Liver (tissue), 9 donors: ENCODE results near the gene TRIO. TPM values are rescaled to one million over a fixed set of nuclear protein-coding genes. Genes with fewer than 3 reads are reported as not detected.

Experiments used
- DNase-seq: peaks from one replicate; pipeline ENCODE4 v3.0.0-alpha.2; 2017; ENCODE audit warnings: low spot score
- H3K27ac ChIP-seq, 2 donors: one replicate each; pipeline ENCODE4 v1.7.0; 2013; ENCODE audit warnings: inconsistent platforms in 2 of 2, low read length in 2 of 2, control low read depth in 1 of 2, low read depth in 1 of 2, mild to moderate bottlenecking in 1 of 2
- H3K27me3 ChIP-seq, 4 donors: one replicate each; pipeline versions ENCODE4 v1.6.1 to v1.7.0; 2013; ENCODE audit warnings: low read length in 3 of 4, inconsistent platforms in 1 of 4, mild to moderate bottlenecking in 1 of 4, moderate library complexity in 1 of 4; ENCODE audit not compliant: control insufficient read depth in 4 of 4, insufficient read depth in 4 of 4
- H3K36me3 ChIP-seq, 4 donors: one replicate each; pipeline versions ENCODE4 v1.6.1 to v1.7.0; 2013; ENCODE audit warnings: low read length in 3 of 4, mild to moderate bottlenecking in 3 of 4, low read depth in 1 of 4, moderate library complexity in 1 of 4; ENCODE audit not compliant: control insufficient read depth in 4 of 4, insufficient read depth in 3 of 4
- H3K4me1 ChIP-seq, 4 donors: one replicate each; pipeline versions ENCODE4 v1.6.1 to v1.7.0; 2013; ENCODE audit warnings: low read length in 3 of 4, mild to moderate bottlenecking in 3 of 4, moderate library complexity in 1 of 4; ENCODE audit not compliant: control insufficient read depth in 4 of 4, insufficient read depth in 4 of 4
- H3K4me3 ChIP-seq, 3 donors: one replicate each; pipeline versions ENCODE4 v1.6.1 to v1.7.0; 2013; ENCODE audit warnings: low read length in 3 of 3, control low read depth in 1 of 3, low read depth in 1 of 3, mild to moderate bottlenecking in 1 of 3
- H3K9ac ChIP-seq, 2 donors: one replicate each; pipeline ENCODE4 v1.7.0; 2013; ENCODE audit warnings: low read length in 2 of 2, mild to moderate bottlenecking in 2 of 2, moderate library complexity in 2 of 2, control low read depth in 1 of 2, low read depth in 1 of 2
- H3K9me3 ChIP-seq, 4 donors: one replicate each; pipeline versions ENCODE4 v1.6.1 to v1.7.0; 2013; ENCODE audit warnings: low read length in 3 of 4; ENCODE audit not compliant: control insufficient read depth in 4 of 4
- EGR1 ChIP-seq, 2 donors: IDR thresholded peaks; 2 replicates each; pipeline ENCODE4 v1.6.1; 2016 to 2018; ENCODE audit warnings: antibody characterized with exemption in 2 of 2, low read depth in 2 of 2
- FOXA1 ChIP-seq: IDR thresholded peaks from 2 replicates; pipeline ENCODE4 v1.6.1; 2016; ENCODE audit warnings: antibody characterized with exemption
- FOXA2 ChIP-seq: IDR thresholded peaks from 2 replicates; pipeline ENCODE4 v1.6.1; 2016; ENCODE audit warnings: antibody characterized with exemption
- GABPA ChIP-seq, 2 donors: IDR thresholded peaks in 1 of 2; conservative IDR thresholded peaks in 1 of 2; 2 replicates each; pipeline ENCODE4 v1.6.1; 2016; ENCODE audit warnings: antibody characterized with exemption in 2 of 2, mild to moderate bottlenecking in 1 of 2, moderate library complexity in 1 of 2
- HNF4A ChIP-seq, 2 donors: conservative IDR thresholded peaks; 2 replicates each; pipeline ENCODE4 v1.6.1; 2016; ENCODE audit warnings: antibody characterized with exemption in 2 of 2, mild to moderate bottlenecking in 2 of 2
- HNF4G ChIP-seq: IDR thresholded peaks from 2 replicates; pipeline ENCODE4 v1.6.1; 2016; ENCODE audit warnings: antibody characterized with exemption
- JUND ChIP-seq, 2 donors: IDR thresholded peaks; 2 replicates each; pipeline ENCODE4 v1.6.1; 2016; ENCODE audit warnings: antibody characterized with exemption in 2 of 2
- NR2F2 ChIP-seq: IDR thresholded peaks from 2 replicates; pipeline ENCODE4 v1.6.1; 2016; ENCODE audit warnings: antibody characterized with exemption
- RAD21 ChIP-seq, 2 donors: IDR thresholded peaks; 2 replicates each; pipeline ENCODE4 v1.6.1; 2016; ENCODE audit warnings: antibody characterized with exemption in 2 of 2, mild to moderate bottlenecking in 2 of 2
- RXRA ChIP-seq, 2 donors: IDR thresholded peaks; 2 replicates each; pipeline ENCODE4 v1.6.1; 2017 to 2018; ENCODE audit warnings: antibody characterized with exemption in 2 of 2, mild to moderate bottlenecking in 1 of 2
- SP1 ChIP-seq: IDR thresholded peaks from 2 replicates; pipeline ENCODE4 v1.6.1; 2018; ENCODE audit warnings: antibody characterized with exemption, mild to moderate bottlenecking
- TAF1 ChIP-seq: conservative IDR thresholded peaks from 2 replicates; pipeline ENCODE4 v1.6.1; 2016; ENCODE audit warnings: antibody characterized with exemption, mild to moderate bottlenecking
- YY1 ChIP-seq: IDR thresholded peaks from 2 replicates; pipeline ENCODE4 v1.6.1; 2016; ENCODE audit warnings: antibody characterized with exemption, mild to moderate bottlenecking
- WGBS: extraction: QIAGEN DNeasy Blood & Tissue Kit; methylation state at CpG from one replicate; pipeline ENCODE4 v1.1.7; 2013; 5-methylcytosine and 5-hydroxymethylcytosine counted together
- polyA plus RNA-seq, 2 donors: library from polyadenylated mRNA; stranded (reverse) in 1 of 2; unstranded in 1 of 2; fragments of 200-250 nt in 1 of 2; fragments of >200 nt in 1 of 2; fragmentation: Nextera tagmentation in 1 of 2; extraction: Ambion mirVana in 1 of 2; gene quantifications; one replicate each; pipeline versions ENCODE4 v1.2.1 to v1.2.3, GENCODE V29; 2013 to 2015
- total RNA-seq, 2 donors: library from RNA; depleted of rRNA; stranded (reverse); fragments of >200 nt; gene quantifications; one replicate each; pipeline ENCODE4 v1.2.3, GENCODE V29; 2014
- TF ChIP-seq, protein P1 (sequence below): IDR thresholded peaks from 2 replicates; pipeline ENCODE4 v1.6.1; 2016; ENCODE audit warnings: antibody characterized with exemption
- TF ChIP-seq, protein P2 (sequence below): IDR thresholded peaks from 2 replicates; pipeline ENCODE4 v1.6.1; 2016; ENCODE audit warnings: antibody characterized with exemption
- TF ChIP-seq, protein P3 (sequence below): fragments of 150-350 bp; IDR thresholded peaks from 2 replicates; pipeline ENCODE4 v1.5.1; 2017; ENCODE audit warnings: improper control_type of control experiment, low read depth, low read length; ENCODE audit not compliant: missing input control
- TF ChIP-seq, protein P4 (sequence below): IDR thresholded peaks from 2 replicates; pipeline ENCODE4 v1.6.1; 2016; ENCODE audit warnings: antibody characterized with exemption, mild to moderate bottlenecking
- TF ChIP-seq, protein P5 (sequence below): IDR thresholded peaks from 2 replicates; pipeline ENCODE4 v1.6.1; 2016; ENCODE audit warnings: antibody characterized with exemption
- donor health status: healthy.
- donor health status: healthy.
- donor health status: healthy.
- donor health status: healthy.
- donor health status: healthy.

Gene TRIO
- total and polyA plus RNA-seq, 4 donors = 8.5 to 86.2 (median 16.0) TPM

DNA sequence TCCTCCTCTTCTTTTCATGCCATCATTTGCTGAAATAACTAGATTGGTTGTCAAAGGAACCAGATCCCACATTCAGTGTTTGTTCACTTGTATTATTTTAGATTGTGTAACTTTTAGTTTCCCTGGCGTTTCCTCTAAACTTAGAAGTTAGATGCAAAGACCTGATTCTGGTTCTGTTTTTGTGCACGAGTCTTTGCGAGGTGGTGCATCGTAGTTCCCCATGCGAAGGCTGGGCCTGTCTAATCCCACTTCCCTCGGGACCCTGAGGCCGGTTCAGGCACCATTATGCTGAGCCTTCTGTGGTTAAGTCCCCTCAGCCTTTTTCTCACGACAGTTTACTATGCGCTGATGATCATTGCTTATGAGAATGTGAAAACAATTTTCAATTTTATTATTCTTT is 219.3 kb downstream of the TRIO start:
- Histone ChIP-seq H3K27me3 (no peaks in the 10 kb centered on the region), H3K36me3 (peaks cover 7 to 67% (median 41%) of the 10 kb centered on the region in 4 donors), H3K27ac (no peak overlapping the region), H3K4me3 (no peak overlapping the region), H3K9me3 (no peaks in the 10 kb centered on the region), H3K4me1 (no peaks in the 10 kb centered on the region), H3K9ac (no peak overlapping the region)
- no peak for DNase-seq
- 85% methylated on average over 9 of the region's 9 CpGs for WGBS
- no peak for TF ChIP-seq TAF1
- TF ChIP-seq, protein P1, sequence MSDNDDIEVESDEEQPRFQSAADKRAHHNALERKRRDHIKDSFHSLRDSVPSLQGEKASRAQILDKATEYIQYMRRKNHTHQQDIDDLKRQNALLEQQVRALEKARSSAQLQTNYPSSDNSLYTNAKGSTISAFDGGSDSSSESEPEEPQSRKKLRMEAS = no peak
- no peak for TF ChIP-seq NR2F2
- no peak for TF ChIP-seq YY1
- TF ChIP-seq, protein P2, sequence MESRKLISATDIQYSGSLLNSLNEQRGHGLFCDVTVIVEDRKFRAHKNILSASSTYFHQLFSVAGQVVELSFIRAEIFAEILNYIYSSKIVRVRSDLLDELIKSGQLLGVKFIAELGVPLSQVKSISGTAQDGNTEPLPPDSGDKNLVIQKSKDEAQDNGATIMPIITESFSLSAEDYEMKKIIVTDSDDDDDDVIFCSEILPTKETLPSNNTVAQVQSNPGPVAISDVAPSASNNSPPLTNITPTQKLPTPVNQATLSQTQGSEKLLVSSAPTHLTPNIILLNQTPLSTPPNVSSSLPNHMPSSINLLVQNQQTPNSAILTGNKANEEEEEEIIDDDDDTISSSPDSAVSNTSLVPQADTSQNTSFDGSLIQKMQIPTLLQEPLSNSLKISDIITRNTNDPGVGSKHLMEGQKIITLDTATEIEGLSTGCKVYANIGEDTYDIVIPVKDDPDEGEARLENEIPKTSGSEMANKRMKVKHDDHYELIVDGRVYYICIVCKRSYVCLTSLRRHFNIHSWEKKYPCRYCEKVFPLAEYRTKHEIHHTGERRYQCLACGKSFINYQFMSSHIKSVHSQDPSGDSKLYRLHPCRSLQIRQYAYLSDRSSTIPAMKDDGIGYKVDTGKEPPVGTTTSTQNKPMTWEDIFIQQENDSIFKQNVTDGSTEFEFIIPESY = no peak
- TF ChIP-seq HNF4A (conservative IDR thresholded peaks at IDR 0.05) = no peak
- TF ChIP-seq, protein P3, sequence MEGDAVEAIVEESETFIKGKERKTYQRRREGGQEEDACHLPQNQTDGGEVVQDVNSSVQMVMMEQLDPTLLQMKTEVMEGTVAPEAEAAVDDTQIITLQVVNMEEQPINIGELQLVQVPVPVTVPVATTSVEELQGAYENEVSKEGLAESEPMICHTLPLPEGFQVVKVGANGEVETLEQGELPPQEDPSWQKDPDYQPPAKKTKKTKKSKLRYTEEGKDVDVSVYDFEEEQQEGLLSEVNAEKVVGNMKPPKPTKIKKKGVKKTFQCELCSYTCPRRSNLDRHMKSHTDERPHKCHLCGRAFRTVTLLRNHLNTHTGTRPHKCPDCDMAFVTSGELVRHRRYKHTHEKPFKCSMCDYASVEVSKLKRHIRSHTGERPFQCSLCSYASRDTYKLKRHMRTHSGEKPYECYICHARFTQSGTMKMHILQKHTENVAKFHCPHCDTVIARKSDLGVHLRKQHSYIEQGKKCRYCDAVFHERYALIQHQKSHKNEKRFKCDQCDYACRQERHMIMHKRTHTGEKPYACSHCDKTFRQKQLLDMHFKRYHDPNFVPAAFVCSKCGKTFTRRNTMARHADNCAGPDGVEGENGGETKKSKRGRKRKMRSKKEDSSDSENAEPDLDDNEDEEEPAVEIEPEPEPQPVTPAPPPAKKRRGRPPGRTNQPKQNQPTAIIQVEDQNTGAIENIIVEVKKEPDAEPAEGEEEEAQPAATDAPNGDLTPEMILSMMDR = no peak
- no peak for TF ChIP-seq EGR1 (IDR thresholded peaks at IDR 0.05; ENCODE audit: low read depth in 2 of 2)
- TF ChIP-seq, protein P4, sequence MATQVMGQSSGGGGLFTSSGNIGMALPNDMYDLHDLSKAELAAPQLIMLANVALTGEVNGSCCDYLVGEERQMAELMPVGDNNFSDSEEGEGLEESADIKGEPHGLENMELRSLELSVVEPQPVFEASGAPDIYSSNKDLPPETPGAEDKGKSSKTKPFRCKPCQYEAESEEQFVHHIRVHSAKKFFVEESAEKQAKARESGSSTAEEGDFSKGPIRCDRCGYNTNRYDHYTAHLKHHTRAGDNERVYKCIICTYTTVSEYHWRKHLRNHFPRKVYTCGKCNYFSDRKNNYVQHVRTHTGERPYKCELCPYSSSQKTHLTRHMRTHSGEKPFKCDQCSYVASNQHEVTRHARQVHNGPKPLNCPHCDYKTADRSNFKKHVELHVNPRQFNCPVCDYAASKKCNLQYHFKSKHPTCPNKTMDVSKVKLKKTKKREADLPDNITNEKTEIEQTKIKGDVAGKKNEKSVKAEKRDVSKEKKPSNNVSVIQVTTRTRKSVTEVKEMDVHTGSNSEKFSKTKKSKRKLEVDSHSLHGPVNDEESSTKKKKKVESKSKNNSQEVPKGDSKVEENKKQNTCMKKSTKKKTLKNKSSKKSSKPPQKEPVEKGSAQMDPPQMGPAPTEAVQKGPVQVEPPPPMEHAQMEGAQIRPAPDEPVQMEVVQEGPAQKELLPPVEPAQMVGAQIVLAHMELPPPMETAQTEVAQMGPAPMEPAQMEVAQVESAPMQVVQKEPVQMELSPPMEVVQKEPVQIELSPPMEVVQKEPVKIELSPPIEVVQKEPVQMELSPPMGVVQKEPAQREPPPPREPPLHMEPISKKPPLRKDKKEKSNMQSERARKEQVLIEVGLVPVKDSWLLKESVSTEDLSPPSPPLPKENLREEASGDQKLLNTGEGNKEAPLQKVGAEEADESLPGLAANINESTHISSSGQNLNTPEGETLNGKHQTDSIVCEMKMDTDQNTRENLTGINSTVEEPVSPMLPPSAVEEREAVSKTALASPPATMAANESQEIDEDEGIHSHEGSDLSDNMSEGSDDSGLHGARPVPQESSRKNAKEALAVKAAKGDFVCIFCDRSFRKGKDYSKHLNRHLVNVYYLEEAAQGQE = no peak
- no peak for TF ChIP-seq FOXA2
- TF ChIP-seq, protein P5, sequence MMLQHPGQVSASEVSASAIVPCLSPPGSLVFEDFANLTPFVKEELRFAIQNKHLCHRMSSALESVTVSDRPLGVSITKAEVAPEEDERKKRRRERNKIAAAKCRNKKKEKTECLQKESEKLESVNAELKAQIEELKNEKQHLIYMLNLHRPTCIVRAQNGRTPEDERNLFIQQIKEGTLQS = no peak
- TF ChIP-seq RAD21 (IDR thresholded peaks at IDR 0.05) = no peak
- TF ChIP-seq SP1 = no peak
- no peak for TF ChIP-seq RXRA (IDR thresholded peaks at IDR 0.05)
- TF ChIP-seq GABPA (IDR thresholded peaks at IDR 0.05 in 1 of 2, conservative IDR thresholded peaks at IDR 0.05 in 1 of 2) = no peak
- no peak for TF ChIP-seq FOXA1
- no peak for TF ChIP-seq HNF4G
- TF ChIP-seq JUND (IDR thresholded peaks at IDR 0.05) = no peak
